Erythroblast (primary cell): Measurements from ENCODE around the gene GK.

Source experiments
- GATA1 ChIP-seq: IDR thresholded peaks from 2 replicates; pipeline ENCODE4 v1.6.1; 2011; ENCODE audit warnings: low read depth, mild to moderate bottlenecking, control low read depth, low read length, moderate library complexity
- POLR2A ChIP-seq: IDR thresholded peaks from 2 replicates; pipeline ENCODE4 v1.6.1; 2011; ENCODE audit warnings: mild to moderate bottlenecking, low read length

DNA sequence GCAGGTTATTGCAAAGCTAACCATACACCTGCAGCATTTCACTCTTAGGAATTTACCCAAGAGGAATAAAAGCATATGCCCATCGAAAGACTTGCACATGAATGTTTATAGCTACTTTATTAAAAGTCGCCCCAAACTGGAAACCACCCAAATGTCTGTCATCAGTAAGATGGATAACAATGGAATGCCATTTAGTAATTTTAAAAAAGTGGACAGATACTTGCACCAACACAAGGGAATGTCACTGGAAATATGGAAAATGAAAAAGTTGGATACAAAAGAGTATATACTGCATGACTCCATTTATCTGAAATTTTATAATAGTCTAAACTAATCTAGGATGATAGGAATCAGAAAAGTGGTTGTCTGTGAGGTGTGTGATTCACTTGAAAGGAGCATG, 12.9 kb downstream of the GK start:
- no peak for TF ChIP-seq POLR2A
- no peak for TF ChIP-seq GATA1
